PFSK-1 (cell line): Measurements from ENCODE around the gene CDHR3.

Source experiments
- FOXP2 ChIP-seq: optimal IDR thresholded peaks from 2 replicates; pipeline ENCODE3; 2011; ENCODE audit warnings: borderline replicate concordance, control low read depth, inconsistent platforms; ENCODE audit not compliant: insufficient read depth; ENCODE audit errors: extremely low read length, extremely low read depth
- POLR2AphosphoS5 ChIP-seq: IDR thresholded peaks from 2 replicates; pipeline ENCODE4 v1.6.1; 2012; ENCODE audit warnings: low read depth, mild to moderate bottlenecking, control low read depth, low read length, moderate library complexity
- REST ChIP-seq, 2 experiments: IDR thresholded peaks; 2 replicates each; pipeline versions ENCODE4 v1.6.1 to v1.8.0; 2011 to 2012; ENCODE audit warnings: low read depth in 2 of 2, low read length in 2 of 2, control low read depth in 1 of 2, inconsistent platforms in 1 of 2, mild to moderate bottlenecking in 1 of 2, moderate library complexity in 1 of 2; ENCODE audit not compliant: insufficient read depth in 1 of 2
- SIN3A ChIP-seq: IDR thresholded peaks from 2 replicates; pipeline ENCODE4 v1.6.1; 2012; ENCODE audit warnings: mild to moderate bottlenecking, low read length, moderate library complexity, borderline replicate concordance; ENCODE audit not compliant: insufficient read depth
- TAF1 ChIP-seq: IDR thresholded peaks from 2 replicates; pipeline ENCODE4 v1.6.1; 2012; ENCODE audit warnings: low read length, control low read depth, borderline replicate concordance; ENCODE audit not compliant: insufficient read depth

CDHR3 gene

GRCh38 chr7:105943486-105943885, 19.6 kb upstream of the CDHR3 start:
- TF ChIP-seq SIN3A (no peak), POLR2AphosphoS5 (no peak), FOXP2 (no peak), REST (IDR thresholded peaks at IDR 0.05; ENCODE audit: insufficient read depth in 1 of 2, low read depth in 2 of 2, low read length in 2 of 2) (no peak), TAF1 (no peak)

- TF ChIP-seq FOXP2 (no peak), TAF1 (no peak), SIN3A (no peak), REST (IDR thresholded peaks at IDR 0.05; ENCODE audit: insufficient read depth in 1 of 2, low read depth in 2 of 2, low read length in 2 of 2) (no peak), POLR2AphosphoS5 (no peak)
Observed at GRCh38 chr7:105945848-105946247, 17.2 kb upstream of the CDHR3 start.

- no peak for TF ChIP-seq SIN3A
- TF ChIP-seq TAF1, result no peak
- no peak for TF ChIP-seq POLR2AphosphoS5
- no peak for TF ChIP-seq REST (IDR thresholded peaks at IDR 0.05; ENCODE audit: insufficient read depth in 1 of 2, low read depth in 2 of 2, low read length in 2 of 2)
- TF ChIP-seq FOXP2, result no peak
Observed at GRCh38 chr7:105951597-105951996, 11.5 kb upstream of the CDHR3 start.

- no peak for TF ChIP-seq TAF1
- TF ChIP-seq REST (IDR thresholded peaks at IDR 0.05; ENCODE audit: insufficient read depth in 1 of 2, low read depth in 2 of 2, low read length in 2 of 2), result no peak
- no peak for TF ChIP-seq SIN3A
Observed at GRCh38 chr7:105952917-105953595, 10.0 kb upstream of the CDHR3 start.

- TF ChIP-seq POLR2AphosphoS5, result no peak
- TF ChIP-seq FOXP2, result no peak
- TF ChIP-seq REST (IDR thresholded peaks at IDR 0.05; ENCODE audit: insufficient read depth in 1 of 2, low read depth in 2 of 2, low read length in 2 of 2), result no peak
- no peak for TF ChIP-seq TAF1
- TF ChIP-seq SIN3A, result no peak
Observed at GRCh38 chr7:105954711-105955110, 8.4 kb upstream of the CDHR3 start.
